OCI-LY3 (cell line): ENCODE data around the gene F10.

Experiments
- H2AFZ ChIP-seq: fragments of 200-600, 300-600 bp; shearing (Covaris generic); 2 replicates; pipeline ENCODE4 v1.6.0; 2014; ENCODE audit warnings: antibody characterized with exemption, low read depth, low read length
- H3K27ac ChIP-seq: fragments of 200-600, 300-600 bp; sonication (generic); 2 replicates; pipeline ENCODE4 v1.5.1; 2014; ENCODE audit warnings: mild to moderate bottlenecking, low read length, moderate library complexity, mixed read lengths
- H3K27me3 ChIP-seq: fragments of 200-600, 300-600 bp; sonication (generic); 2 replicates; pipeline ENCODE4 v1.6.1; 2014; ENCODE audit warnings: low read depth, low read length, mixed read lengths
- H3K36me3 ChIP-seq: fragments of 200-600, 300-600 bp; sonication (generic); replicated peaks from 2 replicates; pipeline ENCODE3; 2014; ENCODE audit warnings: low read depth, low read length, mixed read lengths
- H3K4me1 ChIP-seq: fragments of 300-600, 200-600 bp; sonication (generic); 2 replicates; pipeline ENCODE4 v1.6.1; 2014; ENCODE audit warnings: low read length, mixed read lengths
- H3K4me2 ChIP-seq: fragments of 200-600, 300-600 bp; sonication (generic); 2 replicates; pipeline ENCODE4 v1.6.1; 2014; ENCODE audit warnings: low read length, mixed read lengths
- H3K4me3 ChIP-seq: fragments of 300-600, 200-600 bp; sonication (generic); 2 replicates; pipeline ENCODE4 v1.5.1; 2014; ENCODE audit warnings: antibody characterized with exemption, mild to moderate bottlenecking, low read length, moderate library complexity
- H3K79me2 ChIP-seq: fragments of 300-600, 200-600 bp; shearing (Covaris generic); 2 replicates; pipeline ENCODE4 v1.6.1; 2014; ENCODE audit warnings: mild to moderate bottlenecking, low read length, mixed read lengths
- H3K9ac ChIP-seq: fragments of 300-600, 200-600 bp; shearing (Covaris generic); 2 replicates; pipeline ENCODE4 v1.6.0; 2014; ENCODE audit warnings: mild to moderate bottlenecking, low read length, moderate library complexity
- H3K9me3 ChIP-seq: fragments of 200-600, 300-600 bp; shearing (Covaris generic); 2 replicates; pipeline ENCODE4 v1.6.1; 2014; ENCODE audit warnings: low read length, mixed read lengths; ENCODE audit not compliant: insufficient read depth
- H4K20me1 ChIP-seq: fragments of 200-600, 300-600 bp; sonication (generic); 2 replicates; pipeline ENCODE4 v1.6.1; 2016; ENCODE audit warnings: low read length, mixed read lengths; ENCODE audit not compliant: insufficient read depth
- EZH2phosphoT487 ChIP-seq: fragments of 200-600 bp; shearing (Covaris generic); IDR thresholded peaks from 2 replicates; pipeline ENCODE4 v1.6.1; 2018; ENCODE audit warnings: antibody characterized with exemption, mixed run types, low read depth
- TF ChIP-seq, protein P1 (sequence below): fragments of 200-600, 300-600 bp; sonication (generic); IDR thresholded peaks from 2 replicates; pipeline ENCODE4 v1.5.1; 2014; ENCODE audit warnings: antibody characterized with exemption, low read length, low read depth

Gene F10

DNA sequence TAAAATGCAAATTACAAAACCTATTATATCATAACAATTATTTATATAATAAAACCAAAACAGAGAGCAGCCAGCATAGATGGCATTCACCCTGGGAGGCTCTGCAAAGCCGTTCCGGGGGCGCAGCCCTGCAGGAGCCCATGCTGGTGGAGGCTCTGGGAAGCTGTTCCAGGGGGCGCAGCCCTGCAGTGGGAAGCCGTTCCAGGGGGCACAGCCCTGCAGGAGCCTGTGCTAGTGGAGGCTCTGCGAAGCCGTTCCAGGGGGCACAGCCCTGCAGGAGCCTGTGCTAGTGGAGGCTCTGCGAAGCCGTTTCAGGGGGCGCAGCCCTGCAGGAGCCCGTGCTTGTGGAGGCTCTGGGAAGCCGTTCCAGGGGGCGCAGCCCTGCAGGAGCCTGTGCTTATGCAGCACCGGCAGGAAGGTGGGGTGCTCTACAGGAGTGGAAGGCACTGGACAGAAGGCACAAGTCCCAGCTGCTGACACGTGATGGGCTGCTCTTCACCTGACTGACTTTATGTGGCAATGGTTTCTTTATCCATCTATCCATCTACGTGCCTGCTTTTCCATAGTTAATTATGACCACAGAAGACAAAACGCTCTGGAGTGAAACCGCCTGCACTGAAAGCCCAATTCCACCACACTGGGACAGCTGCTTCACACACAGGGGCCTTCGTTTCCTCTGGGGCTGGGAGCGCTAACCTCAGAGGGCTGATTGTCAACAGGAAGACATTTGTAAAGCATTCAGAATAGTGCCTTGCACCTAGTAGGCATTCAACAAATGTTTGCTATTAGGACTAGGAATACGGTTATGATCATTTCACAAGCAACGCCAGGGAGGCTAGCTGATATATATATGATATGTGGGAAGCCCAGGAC is 62.2 kb downstream of the F10 start:
- Histone ChIP-seq H3K27ac (no peak overlapping the region), H3K36me3 (peaks cover 69% of the 10 kb centered on the region), H3K4me3 (no peak overlapping the region), H3K9ac (no peak overlapping the region), H4K20me1 (0 out of 2 replicates have a peak, but pooled peaks cover 3% of the 10 kb centered on the region), H3K4me1 (no peaks in the 10 kb centered on the region), H3K27me3 (no peaks in the 10 kb centered on the region), H3K4me2 (no peak overlapping the region), H2AFZ (no peak overlapping the region), H3K9me3 (no peaks in the 10 kb centered on the region), H3K79me2 (peaks cover 10% of the 10 kb centered on the region)
- TF ChIP-seq EZH2phosphoT487 = no peak
- TF ChIP-seq, protein P1, sequence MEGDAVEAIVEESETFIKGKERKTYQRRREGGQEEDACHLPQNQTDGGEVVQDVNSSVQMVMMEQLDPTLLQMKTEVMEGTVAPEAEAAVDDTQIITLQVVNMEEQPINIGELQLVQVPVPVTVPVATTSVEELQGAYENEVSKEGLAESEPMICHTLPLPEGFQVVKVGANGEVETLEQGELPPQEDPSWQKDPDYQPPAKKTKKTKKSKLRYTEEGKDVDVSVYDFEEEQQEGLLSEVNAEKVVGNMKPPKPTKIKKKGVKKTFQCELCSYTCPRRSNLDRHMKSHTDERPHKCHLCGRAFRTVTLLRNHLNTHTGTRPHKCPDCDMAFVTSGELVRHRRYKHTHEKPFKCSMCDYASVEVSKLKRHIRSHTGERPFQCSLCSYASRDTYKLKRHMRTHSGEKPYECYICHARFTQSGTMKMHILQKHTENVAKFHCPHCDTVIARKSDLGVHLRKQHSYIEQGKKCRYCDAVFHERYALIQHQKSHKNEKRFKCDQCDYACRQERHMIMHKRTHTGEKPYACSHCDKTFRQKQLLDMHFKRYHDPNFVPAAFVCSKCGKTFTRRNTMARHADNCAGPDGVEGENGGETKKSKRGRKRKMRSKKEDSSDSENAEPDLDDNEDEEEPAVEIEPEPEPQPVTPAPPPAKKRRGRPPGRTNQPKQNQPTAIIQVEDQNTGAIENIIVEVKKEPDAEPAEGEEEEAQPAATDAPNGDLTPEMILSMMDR = no peak

DNA sequence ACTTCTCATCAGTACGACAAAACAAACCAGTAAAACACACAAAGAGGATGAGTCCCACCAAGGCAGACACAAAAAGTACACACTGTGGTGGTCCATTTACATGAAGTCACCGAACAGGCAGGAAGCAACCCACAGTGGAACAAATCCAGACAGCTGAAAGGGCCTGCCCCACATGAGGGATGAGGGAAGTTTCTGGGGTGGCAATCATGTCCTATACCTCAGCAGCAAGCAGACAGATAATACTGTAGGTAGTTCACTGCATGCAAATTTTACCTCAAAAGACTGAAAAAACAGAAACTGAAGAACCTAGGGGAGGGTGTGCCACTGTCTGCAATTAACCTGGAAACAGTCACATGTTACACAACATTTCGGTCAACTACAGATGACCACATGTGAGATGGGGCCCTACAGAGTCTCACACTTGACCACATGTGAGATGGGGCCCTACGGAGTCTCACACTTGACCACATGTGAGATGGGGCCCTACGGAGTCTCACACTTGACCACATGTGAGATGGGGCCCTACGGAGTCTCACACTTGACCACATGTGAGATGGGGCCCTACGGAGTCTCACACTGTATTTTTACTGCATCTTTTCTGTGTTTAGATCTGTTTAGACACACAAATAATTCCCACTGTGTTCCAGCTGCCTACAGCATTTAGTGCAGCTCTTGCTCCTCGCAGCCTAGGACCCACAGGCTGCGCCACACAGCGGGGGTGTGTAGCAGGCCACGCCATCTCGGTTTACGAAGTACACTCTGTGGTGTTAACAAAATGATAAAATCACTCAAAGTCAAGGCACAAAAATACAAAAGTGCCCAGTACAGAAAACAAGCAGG is 63.7 kb downstream of the F10 start:
- H3K4me1 ChIP-seq = no peaks in the 10 kb centered on the region
- no peak overlapping the region for H3K4me2 ChIP-seq
- no peak overlapping the region for H3K4me3 ChIP-seq
- H3K36me3 ChIP-seq = peaks cover 63% of the 10 kb centered on the region
- H3K9me3 ChIP-seq = no peaks in the 10 kb centered on the region
- H3K27ac ChIP-seq = no peak overlapping the region
- 0 out of 2 replicates have a peak, but pooled peaks cover 3% of the 10 kb centered on the region for H4K20me1 ChIP-seq
- no peak overlapping the region for H3K9ac ChIP-seq
- no peaks in the 10 kb centered on the region for H3K27me3 ChIP-seq
- H2AFZ ChIP-seq = no peak overlapping the region
- TF ChIP-seq, protein P1 = no peak
- no peak for TF ChIP-seq EZH2phosphoT487
- H3K79me2 ChIP-seq = peaks cover 10% of the 10 kb centered on the region

DNA sequence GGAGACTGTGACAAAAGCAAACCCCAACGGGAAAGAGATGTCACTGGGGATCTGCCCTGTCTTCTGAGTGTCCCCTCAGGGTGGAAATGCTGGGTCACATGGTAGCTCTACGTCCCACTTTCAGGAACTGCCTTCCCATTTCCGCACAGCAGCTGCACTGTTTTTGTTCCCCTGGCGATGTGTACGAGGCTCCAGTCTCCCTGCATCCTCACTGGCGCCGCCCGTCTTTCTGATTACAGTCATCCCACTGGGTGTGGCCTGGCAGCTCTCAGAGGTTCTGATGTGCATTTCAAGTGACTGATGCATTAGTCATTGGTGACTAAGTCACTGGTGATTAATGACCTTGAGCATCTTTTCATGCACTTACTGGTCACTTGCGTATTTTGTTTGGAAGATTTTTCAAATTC is 64.7 kb downstream of the F10 start:
- H3K4me3 ChIP-seq = no peak overlapping the region
- H2AFZ ChIP-seq = no peak overlapping the region
- H3K4me2 ChIP-seq = no peak overlapping the region
- H3K9ac ChIP-seq = no peak overlapping the region
- no peaks in the 10 kb centered on the region for H3K27me3 ChIP-seq
- H3K9me3 ChIP-seq = no peaks in the 10 kb centered on the region
- H3K79me2 ChIP-seq = peaks cover 10% of the 10 kb centered on the region
- TF ChIP-seq, protein P1 = no peak
- TF ChIP-seq EZH2phosphoT487 = no peak
- no peaks in the 10 kb centered on the region for H3K4me1 ChIP-seq
- no peak overlapping the region for H3K27ac ChIP-seq
- H4K20me1 ChIP-seq = 0 out of 2 replicates have a peak, but pooled peaks cover 3% of the 10 kb centered on the region
- peaks cover 62% of the 10 kb centered on the region for H3K36me3 ChIP-seq
